ENCODE measurements around the gene LARP4B. TPM values are rescaled to one million over a fixed set of nuclear protein-coding genes. Genes with fewer than 3 reads are reported as not detected.

LARP4B gene
- total and polyA plus RNA-seq, 7 experiments from 2014 or later: 31.9 to 114 (median 93.5) TPM

GRCh38 chr10:759898-760477, 171.5 kb downstream of the LARP4B start:
- no peak overlapping the region for H3K27ac Mint-ChIP-seq

More at GRCh38 chr10:759898-760477, 171.5 kb downstream of the LARP4B start:
- Histone ChIP-seq H3K4me3 (ENCODE audit: low read length) (no peak overlapping the region), H3K9me3 (ENCODE audit: control insufficient read depth in 2 of 3, low read length in 3 of 3) (peaks cover 0 to 20% (median 0%) of the 10 kb centered on the region in 3 experiments), H3K27ac (ENCODE audit: low read depth, low read length) (no peak overlapping the region), H3K36me3 (ENCODE audit: control insufficient read depth in 2 of 3, insufficient read depth in 3 of 3, low read length in 3 of 3) (no peaks in the 10 kb centered on the region), H3K27me3 (ENCODE audit: control insufficient read depth in 2 of 2, insufficient read depth in 2 of 2, low read length in 2 of 2) (no peaks in the 10 kb centered on the region), H3K4me1 (ENCODE audit: control insufficient read depth in 2 of 2, insufficient read depth in 2 of 2, low read length in 2 of 2) (peaks cover 0 to 9% of the 10 kb centered on the region in 2 donors)
- intact Hi-C loops (cut with micrococcal nuclease): no loop called here
- DNase-seq: no peak
- H3K27me3 Mint-ChIP-seq: peaks cover 21 to 36% (median 29%) of the 10 kb centered on the region in 5 donors
- H3K9me3 Mint-ChIP-seq: peaks cover 25 to 70% (median 37%) of the 10 kb centered on the region in 11 donors
- peak overlapping the region in 2 of 10 donors; percentile 6 to 60 for H3K4me3 Mint-ChIP-seq
- no peak for ATAC-seq
- POLR2A ChIA-PET: no interaction called here
- CTCF ChIA-PET: no interaction called here
- peaks cover 0 to 34% (median 4%) of the 10 kb centered on the region in 5 donors for H3K36me3 Mint-ChIP-seq
- peaks cover 0 to 9% (median 3%) of the 10 kb centered on the region in 7 donors for H3K4me1 Mint-ChIP-seq

Other genes starting within 250 kb of the LARP4B start
- gene DIP2C, start 242.0 kb downstream of the LARP4B start, total RNA-seq: 1 to 10 TPM; 3.7 to 8.7 (median 7.4) TPM
- 1 to 10 TPM; 1.1 to 2.9 TPM for gene DIP2C, start 242.0 kb downstream of the LARP4B start, polyA plus RNA-seq
- 10 to 100 TPM; 39.0 to 81.8 (median 45.2) TPM for gene GTPBP4, start 56.7 kb upstream of the LARP4B start, total RNA-seq
- 10 to 100 TPM; 17.4 to 23.4 TPM for gene GTPBP4, start 56.7 kb upstream of the LARP4B start, polyA plus RNA-seq
- gene IDI2, start 94.2 kb upstream of the LARP4B start, total RNA-seq: not detected
- not detected for gene IDI2, start 94.2 kb upstream of the LARP4B start, polyA plus RNA-seq
- gene IDI1, start 117.4 kb upstream of the LARP4B start, total RNA-seq: 100 to 1,000 TPM in 2 of 5 experiments, 10 to 100 TPM in 3; 23.4 to 159 (median 44.9) TPM
- gene IDI1, start 117.4 kb upstream of the LARP4B start, polyA plus RNA-seq: 10 to 100 TPM; 26.8 to 34.6 TPM
- gene WDR37, start 124.7 kb upstream of the LARP4B start, total RNA-seq: 10 to 100 TPM; 30.3 to 52.6 (median 43.4) TPM
- 10 to 100 TPM; 16.9 to 28.1 TPM for gene WDR37, start 124.7 kb upstream of the LARP4B start, polyA plus RNA-seq